ENCODE results near the gene OR1L6. TPM values are rescaled to one million over a fixed set of nuclear protein-coding genes. Genes with fewer than 3 reads are reported as not detected.

Gene OR1L6
- total RNA-seq, 1 donor from 2014 or later, result not detected

GRCh38 chr9:122780026-122780425, 37.9 kb downstream of the OR1L6 start:
- Mint-ChIP-seq H3K9me3 (no peaks in the 10 kb centered on the region), H3K4me3 (no peak overlapping the region), H3K27ac (no peak overlapping the region), H3K36me3 (no peaks in the 10 kb centered on the region), H3K4me1 (no peaks in the 10 kb centered on the region), H3K27me3 (ENCODE audit: insufficient read depth, low read depth) (peaks cover 5% of the 10 kb centered on the region)
- H3K4me1 ChIP-seq, result no peaks in the 10 kb centered on the region
- H3K79me2 ChIP-seq (ENCODE audit: low read depth), result no peaks in the 10 kb centered on the region
- H3K4me3 ChIP-seq, result no peak overlapping the region
- no peak for DNase-seq (ENCODE audit: low spot score)
- no peak overlapping the region for H3K27ac ChIP-seq
- no peaks in the 10 kb centered on the region for H3K36me3 ChIP-seq
- no peaks in the 10 kb centered on the region for H3F3A ChIP-seq (ENCODE audit: low read depth)
- no peak overlapping the region for H3K4me2 ChIP-seq
- no peak overlapping the region for H2AFZ ChIP-seq (replicated peaks)
- H3K9ac ChIP-seq, result no peak overlapping the region
- no peak for TF ChIP-seq EZH2 (IDR thresholded peaks at IDR 0.05)
- no peak for TF ChIP-seq EZH2phosphoT487 (IDR thresholded peaks at IDR 0.05)
- no peak for TF ChIP-seq CTCF (IDR thresholded peaks at IDR 0.05)
- no peaks in the 10 kb centered on the region for H3K27me3 ChIP-seq
- H3K9me3 ChIP-seq (ENCODE audit: low read depth), result no peaks in the 10 kb centered on the region
- no peaks in the 10 kb centered on the region for H4K20me1 ChIP-seq (ENCODE audit: low read depth)

GRCh38 chr9:122781671-122782070, 39.6 kb downstream of the OR1L6 start:
- DNase-seq (ENCODE audit: low spot score), result no peak
- no peaks in the 10 kb centered on the region for H3K9me3 ChIP-seq (ENCODE audit: low read depth)
- H3K79me2 ChIP-seq (ENCODE audit: low read depth), result no peaks in the 10 kb centered on the region
- no peaks in the 10 kb centered on the region for H3K4me1 Mint-ChIP-seq
- peaks cover 3% of the 10 kb centered on the region for H3K27me3 Mint-ChIP-seq (ENCODE audit: insufficient read depth, low read depth)
- no peak overlapping the region for H3K4me3 ChIP-seq
- H3K36me3 Mint-ChIP-seq, result no peaks in the 10 kb centered on the region
- no peaks in the 10 kb centered on the region for H4K20me1 ChIP-seq (ENCODE audit: low read depth)
- no peak overlapping the region for H3K27ac Mint-ChIP-seq
- no peaks in the 10 kb centered on the region for H3K36me3 ChIP-seq
- no peaks in the 10 kb centered on the region for H3K4me1 ChIP-seq
- no peak overlapping the region for H2AFZ ChIP-seq (replicated peaks)
- H3K4me2 ChIP-seq, result no peak overlapping the region
- no peaks in the 10 kb centered on the region for H3K27me3 ChIP-seq
- TF ChIP-seq CTCF (IDR thresholded peaks at IDR 0.05), result no peak
- TF ChIP-seq EZH2phosphoT487 (IDR thresholded peaks at IDR 0.05), result no peak
- TF ChIP-seq EZH2 (IDR thresholded peaks at IDR 0.05), result no peak
- no peaks in the 10 kb centered on the region for H3K9me3 Mint-ChIP-seq
- no peak overlapping the region for H3K4me3 Mint-ChIP-seq
- H3F3A ChIP-seq (ENCODE audit: low read depth), result no peaks in the 10 kb centered on the region
- no peak overlapping the region for H3K27ac ChIP-seq
- H3K9ac ChIP-seq, result no peak overlapping the region

- Histone ChIP-seq H3K27ac (no peak overlapping the region), H3K27me3 (no peaks in the 10 kb centered on the region), H3K9ac (no peak overlapping the region), H3K9me3 (ENCODE audit: low read depth) (no peaks in the 10 kb centered on the region), H3K36me3 (no peaks in the 10 kb centered on the region), H4K20me1 (ENCODE audit: low read depth) (no peaks in the 10 kb centered on the region), H3K4me3 (no peak overlapping the region), H3K4me1 (no peaks in the 10 kb centered on the region), H3F3A (ENCODE audit: low read depth) (no peaks in the 10 kb centered on the region), H3K4me2 (no peak overlapping the region), H3K79me2 (ENCODE audit: low read depth) (no peaks in the 10 kb centered on the region), H2AFZ (replicated peaks) (no peak overlapping the region)
- no peaks in the 10 kb centered on the region for H3K9me3 Mint-ChIP-seq
- H3K27ac Mint-ChIP-seq, result no peak overlapping the region
- H3K4me1 Mint-ChIP-seq, result no peaks in the 10 kb centered on the region
- H3K36me3 Mint-ChIP-seq, result no peaks in the 10 kb centered on the region
- peaks cover 5% of the 10 kb centered on the region for H3K27me3 Mint-ChIP-seq (ENCODE audit: insufficient read depth, low read depth)
- H3K4me3 Mint-ChIP-seq, result no peak overlapping the region
- no peak for DNase-seq (ENCODE audit: low spot score)
- no peak for TF ChIP-seq CTCF (IDR thresholded peaks at IDR 0.05)
- no peak for TF ChIP-seq EZH2 (IDR thresholded peaks at IDR 0.05)
- no peak for TF ChIP-seq EZH2phosphoT487 (IDR thresholded peaks at IDR 0.05)
These were observed 43.2 kb downstream of the OR1L6 start for GRCh38 chr9:122785269-122785668.

Data from neural progenitor cell (in vitro differentiated cells).